Neural cell (in vitro differentiated cells): Measurements from ENCODE around the gene EYA2. TPM values are rescaled to one million over a fixed set of nuclear protein-coding genes. Genes with fewer than 3 reads are reported as not detected.

Source experiments
- H2AFZ ChIP-seq: fragments of 200-600, 300-800 bp; sonication (generic), shearing (Covaris generic); 2 replicates; pipeline ENCODE4 v1.6.0; 2014; ENCODE audit warnings: low read depth, mild to moderate bottlenecking, antibody characterized with exemption, low read length, moderate library complexity
- H3F3A ChIP-seq: fragments of 200-600 bp; shearing (Covaris generic); 2 replicates; pipeline ENCODE4 v1.6.1; 2016; ENCODE audit warnings: mild to moderate bottlenecking, moderate library complexity, mixed read lengths, antibody characterized with exemption, low read length; ENCODE audit not compliant: insufficient read depth, poor library complexity, severe bottlenecking
- H3K27ac ChIP-seq: fragments of 200-600, 300-800 bp; sonication (generic), shearing (Covaris generic); 2 replicates; pipeline ENCODE4 v1.5.1; 2014; ENCODE audit warnings: mild to moderate bottlenecking, low read length, moderate library complexity
- H3K27me3 ChIP-seq: fragments of 300-800, 200-600 bp; sonication (generic), shearing (Covaris generic); 2 replicates; pipeline ENCODE4 v1.6.0; 2014; ENCODE audit warnings: mild to moderate bottlenecking, low read depth, low read length, moderate library complexity; ENCODE audit not compliant: insufficient read depth
- H3K36me3 ChIP-seq: fragments of 300-800, 200-600 bp; sonication (generic), shearing (Covaris generic); 2 replicates; pipeline ENCODE4 v1.5.1; 2014; ENCODE audit warnings: mild to moderate bottlenecking, antibody characterized with exemption, low read length, moderate library complexity; ENCODE audit not compliant: insufficient read depth
- H3K4me2 ChIP-seq: fragments of 300-800, 200-600 bp; sonication (generic), shearing (Covaris generic); 2 replicates; pipeline ENCODE4 v1.6.0; 2014; ENCODE audit warnings: mild to moderate bottlenecking, low read length
- H3K4me3 ChIP-seq: fragments of 300-800, 200-600 bp; sonication (generic), shearing (Covaris generic); 2 replicates; pipeline ENCODE4 v1.5.1; 2014; ENCODE audit warnings: mild to moderate bottlenecking, low read length, moderate library complexity
- H3K79me2 ChIP-seq: fragments of 200-600 bp; shearing (Covaris generic); replicated peaks from 2 replicates; pipeline ENCODE4 v1.6.0; 2014; ENCODE audit warnings: mild to moderate bottlenecking, low read length, moderate library complexity; ENCODE audit not compliant: insufficient read depth
- H3K9ac ChIP-seq: fragments of 300-800, 200-600 bp; sonication (generic), shearing (Covaris generic); 2 replicates; pipeline ENCODE4 v1.6.1; 2016; ENCODE audit warnings: mild to moderate bottlenecking, low read length, mixed read lengths
- H3K9me2 ChIP-seq: fragments of 200-600 bp; shearing (Covaris generic); 2 replicates; pipeline ENCODE4 v1.6.1; 2016; ENCODE audit warnings: mild to moderate bottlenecking, low read length, mixed read lengths; ENCODE audit not compliant: insufficient read depth
- H3K9me3 ChIP-seq: fragments of 200-600, 300-800 bp; sonication (generic), shearing (Covaris generic); 2 replicates; pipeline ENCODE4 v1.6.1; 2016; ENCODE audit warnings: mild to moderate bottlenecking, mixed run types, low read length, moderate library complexity, mixed read lengths
- H4K20me1 ChIP-seq: fragments of 200-600 bp; shearing (Covaris generic); 2 replicates; pipeline ENCODE4 v1.6.1; 2016; ENCODE audit warnings: mild to moderate bottlenecking, mixed run types; ENCODE audit not compliant: insufficient read depth
- CTCF ChIP-seq: fragments of 450-650 bp; IDR thresholded peaks from 2 replicates; pipeline ENCODE4 v1.5.1; 2014; ENCODE audit warnings: antibody characterized with exemption, mild to moderate bottlenecking, moderate library complexity; ENCODE audit not compliant: poor library complexity, severe bottlenecking
- EP300 ChIP-seq: fragments of 450-650 bp; conservative IDR thresholded peaks from 2 replicates; pipeline ENCODE4 v1.6.1; 2014; ENCODE audit warnings: antibody characterized with exemption, mild to moderate bottlenecking, moderate library complexity; ENCODE audit not compliant: poor library complexity, severe bottlenecking
- EZH2 ChIP-seq: fragments of 200-600, 300-800 bp; shearing (Covaris generic), sonication (generic); IDR thresholded peaks from 2 replicates; pipeline ENCODE4 v1.6.1; 2014; ENCODE audit warnings: antibody characterized with exemption, low read length, borderline replicate concordance, mild to moderate bottlenecking; ENCODE audit not compliant: insufficient read depth, poor library complexity, severe bottlenecking
- MXI1 ChIP-seq: fragments of 450-650 bp; conservative IDR thresholded peaks from 2 replicates; pipeline ENCODE4 v1.6.1; 2014; ENCODE audit warnings: antibody characterized with exemption, mild to moderate bottlenecking; ENCODE audit not compliant: poor library complexity, severe bottlenecking
- POLR2AphosphoS5 ChIP-seq: IDR thresholded peaks from 2 replicates; pipeline ENCODE4 v1.6.1; 2012
- RAD21 ChIP-seq: fragments of 450-650 bp; conservative IDR thresholded peaks from 2 replicates; pipeline ENCODE4 v1.6.1; 2014; ENCODE audit warnings: antibody characterized with exemption, mild to moderate bottlenecking, moderate library complexity
- REST ChIP-seq: IDR thresholded peaks from 2 replicates; pipeline ENCODE4 v1.6.1; 2012; ENCODE audit warnings: borderline replicate concordance
- SMC3 ChIP-seq: fragments of 450-650 bp; conservative IDR thresholded peaks from 2 replicates; pipeline ENCODE4 v1.6.1; 2014; ENCODE audit warnings: antibody characterized with exemption, mild to moderate bottlenecking, moderate library complexity; ENCODE audit not compliant: poor library complexity
- TAF1 ChIP-seq: IDR thresholded peaks from 2 replicates; pipeline ENCODE4 v1.6.1; 2012; ENCODE audit warnings: low read depth
- polyA plus RNA-seq: library from polyadenylated mRNA; depleted of rRNA; stranded (reverse); fragments of >200 nt; gene quantifications from 2 replicates; pipeline ENCODE4 v1.2.3, GENCODE V29; 2014

Gene EYA2
- polyA plus RNA-seq, 1 donor from 2014 or later = 0.88 TPM

GRCh38 chr20:46963758-46964617, 69.3 kb downstream of the EYA2 start:
- H3K9me3 ChIP-seq = no peaks in the 10 kb centered on the region
- no peak for TF ChIP-seq CTCF
- TF ChIP-seq EZH2 = no peak
- TF ChIP-seq SMC3 = no peak
- no peak for TF ChIP-seq TAF1
- no peaks in the 10 kb centered on the region for H3K79me2 ChIP-seq
- H3K9ac ChIP-seq = no peak overlapping the region
- no peaks in the 10 kb centered on the region for H3F3A ChIP-seq
- no peaks in the 10 kb centered on the region for H3K27me3 ChIP-seq
- H3K36me3 ChIP-seq = no peaks in the 10 kb centered on the region
- no peak overlapping the region for H3K4me2 ChIP-seq
- H4K20me1 ChIP-seq = no peaks in the 10 kb centered on the region
- H3K27ac ChIP-seq = no peak overlapping the region
- H3K9me2 ChIP-seq = no peaks in the 10 kb centered on the region
- no peak overlapping the region for H2AFZ ChIP-seq
- no peak overlapping the region for H3K4me3 ChIP-seq

- Histone ChIP-seq H3F3A (no peaks in the 10 kb centered on the region), H4K20me1 (no peaks in the 10 kb centered on the region), H3K27ac (no peak overlapping the region), H3K9me2 (no peaks in the 10 kb centered on the region), H3K9me3 (no peaks in the 10 kb centered on the region), H3K4me2 (no peak overlapping the region), H2AFZ (no peak overlapping the region), H3K27me3 (no peaks in the 10 kb centered on the region), H3K9ac (no peak overlapping the region), H3K79me2 (no peaks in the 10 kb centered on the region), H3K4me3 (no peak overlapping the region), H3K36me3 (no peaks in the 10 kb centered on the region)
- TF ChIP-seq TAF1 = no peak
- no peak for TF ChIP-seq POLR2AphosphoS5
- no peak for TF ChIP-seq REST
- TF ChIP-seq EP300 = no peak
- no peak for TF ChIP-seq EZH2
- TF ChIP-seq MXI1 = no peak
- TF ChIP-seq RAD21 = no peak
- no peak for TF ChIP-seq SMC3
- no peak for TF ChIP-seq CTCF
These were observed 70.2 kb downstream of the EYA2 start for GRCh38 chr20:46964618-46965455.
